Endothelial cell of umbilical vein (primary cell): ENCODE results near the gene RNASET2. TPM values are rescaled to one million over a fixed set of nuclear protein-coding genes. Genes with fewer than 3 reads are reported as not detected.

Experiments used
- BruUV-seq: library from RNA; stranded (reverse); fragments of 400-500 nt; replicated peaks from 2 replicates; lab custom pipeline; 2021; lab: Mats Ljungman, UMichigan
- CTCF ChIA-PET: fragments of 300-600, 350-600 bp; sonication (Branson Sonifier 250); formaldehyde crosslinking; loops from one replicate; lab custom pipeline; 2021; ENCODE audit warnings: antibody characterized with exemption, inconsistent platforms; lab: Charles Lee
- POLR2A ChIA-PET: fragments of 300-600, 350-600 bp; sonication (Branson Sonifier 250); formaldehyde crosslinking; loops from one replicate; lab custom pipeline; 2021; ENCODE audit warnings: antibody characterized with exemption, inconsistent platforms; lab: Charles Lee
- DNase-seq: peaks from one replicate; pipeline ENCODE4 v3.0.0-alpha.2; 2011; ENCODE audit warnings: low read depth, low spot score
- FAIRE-seq: peaks from 2 replicates; lab custom pipeline; 2011; peaks lifted over from hg19 to GRCh38; lab: Jason Lieb, UNC
- H2AFZ ChIP-seq: 2 replicates; pipeline ENCODE4 v1.6.0; 2012; ENCODE audit warnings: low read depth, low read length, control low read depth, inconsistent platforms
- H3K27ac ChIP-seq: 2 replicates; pipeline ENCODE4 v1.5.1; 2011; ENCODE audit warnings: low read depth, mild to moderate bottlenecking, control low read depth, low read length, moderate library complexity; ENCODE audit not compliant: insufficient read depth
- H3K27me3 ChIP-seq, 2 experiments: 2 replicates each; pipeline versions ENCODE4 v1.6.0 to v1.6.1; 2011; ENCODE audit warnings: low read length in 2 of 2, mixed read lengths in 1 of 2; ENCODE audit not compliant: control insufficient read depth in 2 of 2, insufficient read depth in 2 of 2
- H3K36me3 ChIP-seq, 2 experiments: 2 replicates in 1 of 2; 3 replicates in 1 of 2; pipeline ENCODE4 v1.5.1; 2011; ENCODE audit warnings: low read length in 2 of 2, mild to moderate bottlenecking in 1 of 2, moderate library complexity in 1 of 2; ENCODE audit not compliant: control insufficient read depth in 2 of 2, insufficient read depth in 2 of 2; ENCODE audit errors: extremely low read depth in 1 of 2
- H3K4me1 ChIP-seq: 3 replicates; pipeline ENCODE4 v1.5.1; 2011; ENCODE audit warnings: mild to moderate bottlenecking, low read length; ENCODE audit not compliant: control insufficient read depth, insufficient read depth; ENCODE audit errors: extremely low read depth
- H3K4me2 ChIP-seq: 2 replicates; pipeline ENCODE4 v1.6.1; 2011; ENCODE audit warnings: low read length, control low read depth, mixed read lengths; ENCODE audit not compliant: insufficient read depth
- H3K4me3 ChIP-seq, 3 experiments: fragments of 200-600 bp in 1 of 3; sonication (generic), shearing (Covaris generic) in 1 of 3; replicated peaks in 1 of 3; 2 replicates each; pipeline ENCODE4 v1.5.1; 2011 to 2016; ENCODE audit warnings: control low read depth in 3 of 3, low read length in 3 of 3, mild to moderate bottlenecking in 2 of 3, inconsistent platforms in 1 of 3, low read depth in 1 of 3, moderate library complexity in 1 of 3; ENCODE audit not compliant: insufficient read depth in 1 of 3
- H3K79me2 ChIP-seq: 2 replicates; pipeline ENCODE4 v1.6.0; 2012; ENCODE audit warnings: low read length, inconsistent platforms; ENCODE audit not compliant: control insufficient read depth, insufficient read depth
- H3K9ac ChIP-seq: replicated peaks from 2 replicates; pipeline ENCODE3; 2011; ENCODE audit warnings: low read length, control low read depth; ENCODE audit not compliant: insufficient read depth; ENCODE audit errors: extremely low read depth
- H3K9me1 ChIP-seq: replicated peaks from 3 replicates; pipeline ENCODE4 v1.6.0; 2011; ENCODE audit warnings: mild to moderate bottlenecking, low read length; ENCODE audit not compliant: control insufficient read depth, insufficient read depth; ENCODE audit errors: extremely low read depth
- H3K9me3 ChIP-seq: replicated peaks from 2 replicates; pipeline ENCODE4 v1.5.1; 2012; ENCODE audit warnings: low read length, inconsistent platforms; ENCODE audit not compliant: control insufficient read depth, insufficient read depth
- H4K20me1 ChIP-seq: replicated peaks from 2 replicates; pipeline ENCODE3; 2011; ENCODE audit warnings: mild to moderate bottlenecking, low read length; ENCODE audit not compliant: control insufficient read depth, insufficient read depth; ENCODE audit errors: extremely low read depth
- EZH2 ChIP-seq: IDR thresholded peaks from 2 replicates; pipeline ENCODE4 v1.6.1; 2012; ENCODE audit warnings: borderline replicate concordance, low read depth, mild to moderate bottlenecking, moderate library complexity, low read length, inconsistent platforms; ENCODE audit not compliant: severe bottlenecking
- FOS ChIP-seq: IDR thresholded peaks from 2 replicates; pipeline ENCODE4 v1.6.1; 2011; ENCODE audit warnings: mild to moderate bottlenecking, low read length, moderate library complexity, borderline replicate concordance; ENCODE audit not compliant: insufficient read depth
- GATA2 ChIP-seq: IDR thresholded peaks from 2 replicates; pipeline ENCODE4 v1.7.0; 2011; ENCODE audit warnings: low read depth, mild to moderate bottlenecking, moderate library complexity, mixed read lengths, low read length; ENCODE audit not compliant: insufficient read length, insufficient read depth
- JUN ChIP-seq: IDR thresholded peaks from 2 replicates; pipeline ENCODE4 v1.6.1; 2011; ENCODE audit warnings: borderline replicate concordance, low read depth; ENCODE audit not compliant: insufficient read length, insufficient read depth
- MAX ChIP-seq: IDR thresholded peaks from 2 replicates; pipeline ENCODE4 v1.6.1; 2011; ENCODE audit not compliant: insufficient read depth, insufficient read length
- MYC ChIP-seq: IDR thresholded peaks from one replicate; pipeline ENCODE4 v1.6.1; 2011; ENCODE audit warnings: mild to moderate bottlenecking, low read depth, low read length
- POLR2A ChIP-seq: IDR thresholded peaks from 2 replicates; pipeline ENCODE4 v1.6.1; 2012; ENCODE audit warnings: low read depth, mild to moderate bottlenecking, control low read depth, low read length
- POLR2AphosphoS5 ChIP-seq: IDR thresholded peaks from 2 replicates; pipeline ENCODE4 v1.6.1; 2012; ENCODE audit warnings: low read depth, mild to moderate bottlenecking, control low read depth, low read length, moderate library complexity; ENCODE audit not compliant: insufficient read depth
- dilution Hi-C: fragments of 300-500 bp; cut with MboI; formaldehyde crosslinking; loops from one replicate; pipeline ENCODE4 v1.15.0; 2019; ENCODE audit warnings: low sequenced_read_pairs; ENCODE audit not compliant: extremely low pct_ligation_motif_present
- intact Hi-C: fragments of 100-400 bp; cut with micrococcal nuclease; formaldehyde crosslinking; loops from one replicate; pipeline ENCODE4 v1.10.0; 2022
- polyA plus RNA-seq, 4 experiments: library from polyadenylated mRNA; depleted of rRNA in 3 of 4; stranded (reverse) in 3 of 4; unstranded in 1 of 4; fragments of >200 nt; gene quantifications; 2 replicates each; pipeline versions ENCODE4 v1.2.1 to v1.2.3, GENCODE V29; 2011 to 2012; ENCODE audit warnings: missing spikeins in 1 of 4
- total RNA-seq: library from RNA; stranded (reverse); gene quantifications from 2 replicates; pipeline ENCODE4 v1.2.3, GENCODE V29; 2021
- TF ChIP-seq, protein P1 (sequence below), 2 donors: IDR thresholded peaks; 1 replicate in 1 of 2; 2 replicates in 1 of 2; pipeline ENCODE4 v1.5.1; 2011; ENCODE audit warnings: low read length in 2 of 2, mild to moderate bottlenecking in 2 of 2, moderate library complexity in 2 of 2, control low read depth in 1 of 2, inconsistent platforms in 1 of 2, low read depth in 1 of 2; ENCODE audit not compliant: insufficient read depth in 1 of 2; ENCODE audit errors: extremely low read depth in 1 of 2

Gene RNASET2
- total and polyA plus RNA-seq, 2 donors (not counting 3 experiments of a cell fraction or from before 2014, with no cell fraction given) = 10.7 to 11.4 TPM

DNA sequence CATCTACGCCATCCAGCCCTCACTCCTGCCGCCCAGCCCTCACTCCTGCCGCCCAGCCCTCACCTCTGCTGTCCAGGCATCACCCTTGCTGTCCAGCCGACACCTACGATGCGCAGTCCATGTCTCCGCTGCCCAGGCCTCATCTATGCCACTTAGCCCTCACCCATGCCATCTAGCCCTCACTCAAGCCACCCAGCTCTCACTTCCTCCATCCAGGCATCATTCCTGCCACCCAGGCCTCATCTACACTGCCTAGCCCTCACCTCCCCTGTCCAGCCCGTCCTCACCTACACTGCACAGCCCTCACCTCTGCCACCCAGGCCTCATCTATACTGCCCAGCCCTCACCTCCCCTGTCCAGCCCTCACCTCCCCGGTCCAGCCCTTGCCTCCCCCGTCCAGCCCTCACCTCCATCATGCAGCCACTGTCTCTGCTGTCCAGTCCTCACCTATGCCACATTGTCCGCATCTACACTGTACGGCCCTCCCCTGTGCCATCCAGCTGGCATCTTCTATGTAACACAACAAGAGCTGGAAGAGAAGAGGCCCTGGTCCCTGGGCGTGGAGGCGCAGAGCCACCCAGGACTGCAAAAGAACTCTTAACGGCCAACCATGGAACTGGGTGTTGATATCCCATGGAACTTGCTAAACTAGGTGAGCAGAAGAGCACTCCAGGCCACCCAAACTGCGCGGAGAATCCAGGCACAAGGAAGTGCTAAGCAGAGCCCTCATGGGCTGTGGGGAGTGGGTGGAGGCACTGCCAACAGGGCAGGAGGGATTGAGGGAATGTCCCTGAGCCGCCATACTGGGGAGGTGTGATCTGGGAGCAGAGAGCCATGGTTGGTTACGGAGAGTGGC lies 31.0 kb downstream of the RNASET2 start:
- H4K20me1 ChIP-seq = no peaks in the 10 kb centered on the region
- H3K27ac ChIP-seq = no peak overlapping the region
- dilution Hi-C loops = no loop called here
- no peaks in the 10 kb centered on the region for H3K9me3 ChIP-seq
- no peak for FAIRE-seq
- no peak for TF ChIP-seq MAX
- TF ChIP-seq GATA2 = no peak
- TF ChIP-seq POLR2AphosphoS5 = no peak
- TF ChIP-seq FOS = no peak
- no peak for TF ChIP-seq MYC
- TF ChIP-seq, protein P1, sequence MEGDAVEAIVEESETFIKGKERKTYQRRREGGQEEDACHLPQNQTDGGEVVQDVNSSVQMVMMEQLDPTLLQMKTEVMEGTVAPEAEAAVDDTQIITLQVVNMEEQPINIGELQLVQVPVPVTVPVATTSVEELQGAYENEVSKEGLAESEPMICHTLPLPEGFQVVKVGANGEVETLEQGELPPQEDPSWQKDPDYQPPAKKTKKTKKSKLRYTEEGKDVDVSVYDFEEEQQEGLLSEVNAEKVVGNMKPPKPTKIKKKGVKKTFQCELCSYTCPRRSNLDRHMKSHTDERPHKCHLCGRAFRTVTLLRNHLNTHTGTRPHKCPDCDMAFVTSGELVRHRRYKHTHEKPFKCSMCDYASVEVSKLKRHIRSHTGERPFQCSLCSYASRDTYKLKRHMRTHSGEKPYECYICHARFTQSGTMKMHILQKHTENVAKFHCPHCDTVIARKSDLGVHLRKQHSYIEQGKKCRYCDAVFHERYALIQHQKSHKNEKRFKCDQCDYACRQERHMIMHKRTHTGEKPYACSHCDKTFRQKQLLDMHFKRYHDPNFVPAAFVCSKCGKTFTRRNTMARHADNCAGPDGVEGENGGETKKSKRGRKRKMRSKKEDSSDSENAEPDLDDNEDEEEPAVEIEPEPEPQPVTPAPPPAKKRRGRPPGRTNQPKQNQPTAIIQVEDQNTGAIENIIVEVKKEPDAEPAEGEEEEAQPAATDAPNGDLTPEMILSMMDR (IDR thresholded peaks at IDR 0.05; ENCODE audit: extremely low read depth in 1 of 2, insufficient read depth in 1 of 2, low read depth in 1 of 2, low read length in 2 of 2) = no peak
- no peak for TF ChIP-seq EZH2
- TF ChIP-seq POLR2A = no peak
- no peak for TF ChIP-seq JUN
- H3K36me3 ChIP-seq = no peaks in the 10 kb centered on the region
- no peak overlapping the region for H3K4me3 ChIP-seq
- no peak for DNase-seq
- H3K9ac ChIP-seq = no peak overlapping the region
- no peak overlapping the region for H3K4me2 ChIP-seq
- H2AFZ ChIP-seq = no peak overlapping the region
- H3K9me1 ChIP-seq = no peaks in the 10 kb centered on the region
- CTCF ChIA-PET = no interaction called here
- POLR2A ChIA-PET = no interaction called here
- intact Hi-C loops = no loop called here
- BruUV-seq = no TSS peak
- H3K4me1 ChIP-seq = no peaks in the 10 kb centered on the region
- H3K27me3 ChIP-seq = no peaks in the 10 kb centered on the region
- no peaks in the 10 kb centered on the region for H3K79me2 ChIP-seq
